22Rv1 (cell line): Measurements from ENCODE around the gene CENPP.

Source experiments
- ZFX ChIP-seq: fragments of 450-650 bp; IDR thresholded peaks from 2 replicates; pipeline ENCODE4 v1.6.1; 2017; ENCODE audit warnings: antibody characterized with exemption, borderline replicate concordance
- TF ChIP-seq, protein P1 (sequence below): fragments of 450-650 bp; IDR thresholded peaks from 2 replicates; pipeline ENCODE4 v1.5.1; 2017; ENCODE audit warnings: mild to moderate bottlenecking

DNA sequence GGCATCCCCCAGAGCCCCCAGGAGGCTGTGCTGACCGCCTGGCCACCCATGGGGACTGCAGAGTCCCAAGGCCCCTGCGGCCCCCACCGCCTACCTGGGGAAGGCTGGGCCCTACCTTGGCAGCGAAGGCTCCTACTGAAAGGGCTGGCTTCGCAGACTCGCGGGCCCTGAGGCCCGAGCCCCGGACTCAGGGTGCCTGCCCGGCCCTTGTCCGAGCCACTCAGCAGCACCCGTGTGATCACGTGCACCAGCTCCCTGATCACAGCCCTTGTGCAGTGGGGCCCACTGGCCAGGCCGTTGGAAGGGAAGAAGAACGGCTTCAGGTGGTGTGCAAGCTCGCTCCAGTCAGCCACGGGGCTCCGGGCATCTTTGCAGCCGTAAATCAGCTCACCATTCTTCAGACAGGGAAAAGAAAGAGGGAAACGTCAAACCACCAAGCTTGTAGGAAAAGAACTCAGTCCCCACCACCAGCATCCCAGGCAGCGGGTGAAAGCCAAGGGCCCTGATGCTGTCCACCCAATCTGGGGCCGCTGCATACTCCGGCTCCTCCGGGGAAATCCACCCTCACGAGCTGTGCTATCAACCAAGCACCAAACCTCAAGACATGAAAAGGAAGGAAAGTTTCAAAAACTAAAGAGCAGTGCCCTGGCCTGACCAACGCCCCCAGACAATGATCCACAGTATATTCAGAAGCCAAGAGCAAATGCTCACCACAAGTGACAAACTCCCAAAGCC is 312.3 kb downstream of the CENPP start:
- TF ChIP-seq, protein P1, sequence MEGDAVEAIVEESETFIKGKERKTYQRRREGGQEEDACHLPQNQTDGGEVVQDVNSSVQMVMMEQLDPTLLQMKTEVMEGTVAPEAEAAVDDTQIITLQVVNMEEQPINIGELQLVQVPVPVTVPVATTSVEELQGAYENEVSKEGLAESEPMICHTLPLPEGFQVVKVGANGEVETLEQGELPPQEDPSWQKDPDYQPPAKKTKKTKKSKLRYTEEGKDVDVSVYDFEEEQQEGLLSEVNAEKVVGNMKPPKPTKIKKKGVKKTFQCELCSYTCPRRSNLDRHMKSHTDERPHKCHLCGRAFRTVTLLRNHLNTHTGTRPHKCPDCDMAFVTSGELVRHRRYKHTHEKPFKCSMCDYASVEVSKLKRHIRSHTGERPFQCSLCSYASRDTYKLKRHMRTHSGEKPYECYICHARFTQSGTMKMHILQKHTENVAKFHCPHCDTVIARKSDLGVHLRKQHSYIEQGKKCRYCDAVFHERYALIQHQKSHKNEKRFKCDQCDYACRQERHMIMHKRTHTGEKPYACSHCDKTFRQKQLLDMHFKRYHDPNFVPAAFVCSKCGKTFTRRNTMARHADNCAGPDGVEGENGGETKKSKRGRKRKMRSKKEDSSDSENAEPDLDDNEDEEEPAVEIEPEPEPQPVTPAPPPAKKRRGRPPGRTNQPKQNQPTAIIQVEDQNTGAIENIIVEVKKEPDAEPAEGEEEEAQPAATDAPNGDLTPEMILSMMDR: no peak
- no peak for TF ChIP-seq ZFX
